HG03135 (cell line): Measurements from ENCODE around the gene LRRC32.
A peak's percentile ranks its signal among the peaks of the same experiment; 100 is the strongest.
"Not testable (repeated sequence)": the region's sequence is repeated elsewhere in the genome, so short reads cannot be mapped to it uniquely, and the experiment has no call there.

ENCODE experiments used
- ATAC-seq: cut with Tn5 transposase; IDR thresholded peaks from one replicate; pipeline ENCODE4 v1.9.1; 2021; ENCODE audit warnings: mild to moderate bottlenecking, moderate library complexity; ENCODE audit not compliant: unreplicated experiment

The LRRC32 gene

GRCh38 chr11:76653012-76653673 is 17.4 kb downstream of the LRRC32 start:
- ATAC-seq: no peak

GRCh38 chr11:76649851-76650372 is 20.6 kb downstream of the LRRC32 start:
- no peak for ATAC-seq

GRCh38 chr11:76649011-76649410 is 21.5 kb downstream of the LRRC32 start:
- ATAC-seq: no peak

- no peak for ATAC-seq
Measured at GRCh38 chr11:76648061-76648460, 22.5 kb downstream of the LRRC32 start.

GRCh38 chr11:76646882-76647534 is 23.5 kb downstream of the LRRC32 start:
- ATAC-seq: no peak

- ATAC-seq: no peak
Measured at GRCh38 chr11:76644591-76644990, 26.0 kb downstream of the LRRC32 start.

- ATAC-seq: not testable (repeated sequence)
Measured at GRCh38 chr11:76643711-76644110, 26.8 kb downstream of the LRRC32 start.

GRCh38 chr11:76642341-76642740 is 28.2 kb downstream of the LRRC32 start:
- ATAC-seq: no peak

GRCh38 chr11:76641905-76642304 is 28.6 kb downstream of the LRRC32 start:
- no peak for ATAC-seq

- no peak for ATAC-seq
Measured at GRCh38 chr11:76640501-76640900, 30.0 kb downstream of the LRRC32 start.

- ATAC-seq: no peak
Measured at GRCh38 chr11:76639621-76640020, 30.9 kb downstream of the LRRC32 start.

- no peak for ATAC-seq
Measured at GRCh38 chr11:76638270-76639197, 32.0 kb downstream of the LRRC32 start.

- peak; percentile 82 for ATAC-seq
Measured at GRCh38 chr11:76637491-76638269, 32.9 kb downstream of the LRRC32 start.

GRCh38 chr11:76636826-76637460 is 33.6 kb downstream of the LRRC32 start:
- no peak for ATAC-seq

- no peak for ATAC-seq
Measured at GRCh38 chr11:76635991-76636738, 34.4 kb downstream of the LRRC32 start.

- ATAC-seq: no peak
Measured at GRCh38 chr11:76634886-76635285, 35.7 kb downstream of the LRRC32 start.

GRCh38 chr11:76632492-76632891 is 38.1 kb downstream of the LRRC32 start:
- no peak for ATAC-seq

- no peak for ATAC-seq
Measured at GRCh38 chr11:76631566-76632308, 38.8 kb downstream of the LRRC32 start.
